ELR (cell line): ENCODE measurements around the gene TRIM62.
"Not testable (repeated sequence)": the region's sequence is repeated elsewhere in the genome, so short reads cannot be mapped to it uniquely, and the experiment has no call there.

Experiments
- DNase-seq: peaks from one replicate; pipeline ENCODE4 v3.0.0-alpha.2; 2015; ENCODE audit warnings: low read depth

Gene TRIM62

DNA sequence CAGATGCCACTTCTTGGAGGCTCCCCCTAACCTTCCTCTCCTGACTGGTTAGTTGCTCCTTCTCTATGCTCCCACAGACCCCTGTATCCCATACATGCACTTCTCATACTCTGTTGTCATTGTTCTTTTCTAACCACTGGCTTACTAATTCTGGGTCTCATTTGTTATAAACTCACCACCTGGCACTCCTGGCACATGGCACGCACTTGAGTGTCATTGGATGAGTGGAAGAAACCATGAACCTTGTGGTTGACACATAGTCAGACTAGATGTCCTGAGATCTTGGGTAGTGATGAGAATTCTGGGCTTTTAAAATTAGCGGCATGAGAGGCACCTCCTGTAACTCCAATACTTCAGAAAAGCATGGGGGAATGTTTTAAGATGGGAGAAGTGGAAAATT lies 49.3 kb downstream of the TRIM62 start:
- DNase-seq: no peak

DNA sequence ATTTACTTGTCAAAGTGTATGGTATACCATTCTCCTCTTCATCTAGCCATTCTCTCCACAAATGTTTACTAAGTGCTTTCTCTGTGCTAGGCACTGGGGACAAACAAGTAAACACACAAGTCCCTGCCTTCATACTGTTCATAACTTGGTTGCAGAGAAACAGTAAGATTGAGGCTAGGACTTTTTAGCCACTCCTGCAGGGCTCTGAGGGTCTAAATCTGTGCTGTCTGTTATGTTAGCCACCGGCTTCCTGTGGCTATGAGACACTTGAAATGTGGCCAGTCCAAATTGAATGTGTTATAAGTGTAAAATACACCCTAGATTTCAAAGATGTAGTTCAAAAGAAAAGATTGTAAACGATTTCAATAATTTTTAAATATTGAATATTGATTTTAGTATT lies 50.7 kb downstream of the TRIM62 start:
- no peak for DNase-seq

DNA sequence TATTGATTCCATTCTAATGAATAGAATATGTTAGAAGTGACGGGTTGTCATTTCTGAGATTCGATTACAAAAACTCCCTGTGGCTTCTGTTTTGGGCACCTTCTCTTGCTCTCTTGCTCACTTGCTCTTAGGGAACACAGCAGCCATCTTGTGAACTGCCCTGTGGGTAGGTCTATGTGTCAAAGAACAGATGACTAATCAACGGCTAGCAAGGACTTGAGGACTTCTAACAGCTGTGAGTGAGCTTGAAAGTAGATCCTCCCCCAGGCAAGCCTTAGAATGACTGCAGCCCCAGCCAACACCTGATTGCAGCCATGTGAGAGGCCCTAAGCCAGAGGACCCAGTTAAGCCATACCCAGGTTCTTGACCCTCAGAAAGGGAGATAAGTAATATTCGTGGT lies 51.5 kb downstream of the TRIM62 start:
- peak; percentile 78 for DNase-seq

DNA sequence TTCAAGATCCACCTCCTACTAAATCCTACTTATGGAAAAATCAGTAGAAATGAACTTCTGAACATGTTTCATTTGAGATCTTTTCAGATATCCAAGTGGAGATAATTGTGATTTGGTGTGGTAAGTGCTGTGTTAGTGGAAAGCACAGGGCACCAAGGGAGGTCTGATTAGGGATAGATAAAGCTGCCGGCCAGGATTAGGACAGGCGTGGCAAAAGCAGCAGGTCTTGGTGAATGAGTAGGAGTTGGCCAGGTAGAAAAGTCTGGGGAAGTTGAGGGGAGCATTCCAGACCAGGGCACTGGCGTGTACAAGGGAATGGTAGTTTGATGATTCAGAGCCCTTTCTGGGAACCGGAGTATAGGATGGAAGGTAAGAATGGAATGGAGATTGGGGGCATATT lies 53.1 kb downstream of the TRIM62 start:
- DNase-seq: no peak

DNA sequence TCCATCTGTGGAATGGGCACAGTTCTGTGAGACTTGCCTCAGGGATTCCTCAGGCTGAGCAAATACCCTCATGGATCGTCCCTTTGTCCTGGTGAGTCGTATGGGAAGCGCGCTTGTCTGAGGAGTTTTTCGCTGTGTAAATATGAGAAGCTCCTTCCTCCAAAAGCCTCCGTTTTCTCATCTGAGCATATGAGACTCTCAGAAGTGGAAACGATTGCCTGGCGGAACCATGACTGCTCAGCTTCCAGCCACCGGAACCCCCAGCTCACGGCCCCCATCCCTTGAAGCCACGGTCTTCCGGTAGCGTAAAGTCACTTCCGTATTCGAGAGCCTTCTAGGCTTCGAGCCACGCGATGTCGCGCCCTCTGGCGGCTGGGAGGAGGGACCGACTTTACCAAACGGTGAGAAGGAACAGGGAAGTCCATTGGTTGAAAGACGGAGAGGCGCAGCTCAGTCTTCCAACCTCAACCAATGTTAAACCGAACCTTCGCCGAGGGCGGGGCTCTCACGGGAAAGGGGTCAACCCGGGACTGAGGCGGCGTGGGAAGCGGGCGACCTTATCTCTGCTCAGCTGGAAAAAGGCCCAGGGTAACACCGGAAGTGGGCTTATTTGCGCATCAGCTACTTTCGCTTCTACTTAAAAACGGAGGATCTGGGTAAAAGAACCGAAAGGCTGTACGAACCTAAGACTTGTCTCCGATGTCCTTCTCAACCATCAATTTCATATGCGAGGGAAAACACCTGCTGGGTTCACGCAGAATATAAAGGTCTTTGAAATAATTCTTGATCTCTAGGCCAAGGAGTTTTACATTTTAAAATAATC lies 54.6 kb downstream of the TRIM62 start:
- peak; percentile 99 for DNase-seq

DNA sequence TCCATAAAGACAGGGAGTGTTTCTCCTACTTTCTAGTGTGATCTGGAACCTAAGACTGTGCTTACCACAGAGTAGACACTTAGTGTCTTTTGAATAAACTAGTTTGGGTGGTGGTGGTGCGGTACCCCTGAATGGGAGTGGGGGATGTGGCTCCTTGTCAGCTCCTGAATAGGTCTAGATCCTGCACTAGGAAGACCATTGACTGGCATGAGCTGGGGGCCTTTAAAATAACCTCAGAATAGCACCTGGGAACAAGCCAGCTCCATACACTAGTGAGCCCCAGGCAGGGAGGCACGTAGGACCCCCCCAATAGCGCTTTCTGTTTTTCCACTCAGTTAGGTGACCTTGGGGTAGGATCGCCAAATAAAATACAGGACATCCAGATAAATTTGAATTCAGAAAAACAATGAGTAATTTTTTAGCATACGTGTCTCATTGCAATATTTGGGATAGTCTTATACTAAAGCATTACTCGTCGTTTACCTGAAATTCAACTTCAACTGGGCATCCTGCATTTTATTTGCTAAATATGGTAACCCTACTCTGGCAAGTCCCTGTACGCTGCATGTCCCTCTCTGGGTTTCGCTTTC lies 55.3 kb downstream of the TRIM62 start:
- no peak for DNase-seq

DNA sequence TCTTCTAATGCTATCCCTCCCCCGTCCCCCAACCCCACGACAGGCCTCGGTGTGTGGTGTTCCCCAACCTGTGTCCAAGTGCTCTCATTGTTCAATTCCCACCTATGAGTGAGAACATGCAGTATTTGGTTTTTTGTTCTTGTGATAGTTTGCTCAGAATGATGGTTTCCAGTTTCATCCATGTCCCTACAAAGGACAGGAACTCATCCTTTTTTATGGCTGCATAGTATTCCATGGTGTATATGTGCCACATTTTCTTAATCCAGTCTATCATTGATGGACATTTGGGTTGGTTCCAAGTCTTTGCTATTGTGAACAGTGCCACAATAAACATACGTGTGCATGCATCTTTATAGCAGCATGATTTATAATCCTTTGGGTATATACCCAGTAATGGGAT lies 57.2 kb downstream of the TRIM62 start:
- DNase-seq: not testable (repeated sequence)

DNA sequence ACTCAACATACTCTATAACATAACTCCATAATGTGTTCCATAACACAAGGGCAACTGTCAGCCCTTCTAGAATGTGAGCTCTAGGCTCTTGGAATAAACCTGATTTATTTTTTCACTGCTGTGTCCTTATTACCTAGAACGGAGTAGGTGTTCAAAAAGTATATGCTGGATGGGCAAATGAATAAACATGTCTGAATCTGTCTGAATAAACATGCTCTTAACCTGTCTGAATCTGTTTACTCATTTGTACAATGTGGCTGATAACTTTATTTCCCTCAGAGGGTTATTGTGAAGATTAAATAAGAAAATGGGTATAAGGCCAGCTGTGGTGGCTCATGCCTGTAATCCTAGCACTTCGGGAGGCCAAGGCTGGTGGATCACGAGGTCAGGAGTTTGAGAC lies 58.6 kb downstream of the TRIM62 start:
- DNase-seq: no peak

DNA sequence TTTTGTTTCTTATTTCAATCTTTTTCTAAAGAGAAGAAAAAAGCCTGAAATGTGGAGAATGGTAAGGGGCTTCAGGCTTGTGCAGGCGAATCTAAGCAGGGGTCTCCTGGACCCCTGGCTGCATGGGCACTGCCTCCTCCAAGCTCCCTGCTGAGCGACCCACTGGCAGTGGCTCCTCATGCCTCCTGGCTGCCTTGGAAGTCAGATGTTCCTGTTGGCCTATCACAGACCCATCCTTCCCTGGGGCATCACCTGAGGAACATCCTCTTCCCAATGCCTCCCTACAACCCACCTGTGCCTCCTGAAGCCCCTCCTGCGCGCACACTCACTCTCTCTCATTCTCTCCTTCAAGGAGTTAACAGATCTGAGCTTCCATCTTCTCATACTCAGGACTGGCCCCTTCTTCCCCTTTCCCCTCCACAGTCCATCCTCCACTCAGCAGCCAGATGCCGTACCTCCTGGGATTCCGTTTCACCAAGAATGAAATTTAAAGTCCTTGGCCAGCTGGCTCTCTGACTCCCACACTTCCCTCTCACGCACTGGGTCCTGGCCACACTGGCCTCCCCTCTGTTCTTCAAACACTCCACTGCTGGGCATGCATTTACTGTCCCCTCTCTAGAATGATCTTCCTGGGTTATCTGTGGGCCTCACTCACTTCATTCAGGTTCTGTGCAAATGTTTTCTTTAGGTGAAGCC lies 59.2 kb downstream of the TRIM62 start:
- no peak for DNase-seq

DNA sequence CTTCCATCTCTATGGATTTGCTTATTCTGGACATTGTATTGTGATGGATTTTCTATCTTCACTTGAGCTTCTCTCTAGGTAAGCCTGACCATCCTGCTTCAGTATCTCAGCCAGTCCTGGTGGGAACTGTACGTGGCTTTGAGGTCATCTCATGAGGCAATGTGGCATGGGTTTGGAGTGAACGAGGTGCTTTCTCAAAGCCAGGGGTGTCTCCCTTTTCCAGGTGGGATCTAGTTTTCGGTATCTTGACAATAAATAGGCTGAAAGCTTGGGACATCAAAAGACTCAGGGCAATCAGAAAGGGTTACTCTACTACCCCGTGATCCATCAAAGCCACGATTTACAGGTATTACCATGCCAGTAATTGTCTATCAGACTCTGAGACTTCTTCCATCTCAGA lies 60.1 kb downstream of the TRIM62 start:
- no peak for DNase-seq

DNA sequence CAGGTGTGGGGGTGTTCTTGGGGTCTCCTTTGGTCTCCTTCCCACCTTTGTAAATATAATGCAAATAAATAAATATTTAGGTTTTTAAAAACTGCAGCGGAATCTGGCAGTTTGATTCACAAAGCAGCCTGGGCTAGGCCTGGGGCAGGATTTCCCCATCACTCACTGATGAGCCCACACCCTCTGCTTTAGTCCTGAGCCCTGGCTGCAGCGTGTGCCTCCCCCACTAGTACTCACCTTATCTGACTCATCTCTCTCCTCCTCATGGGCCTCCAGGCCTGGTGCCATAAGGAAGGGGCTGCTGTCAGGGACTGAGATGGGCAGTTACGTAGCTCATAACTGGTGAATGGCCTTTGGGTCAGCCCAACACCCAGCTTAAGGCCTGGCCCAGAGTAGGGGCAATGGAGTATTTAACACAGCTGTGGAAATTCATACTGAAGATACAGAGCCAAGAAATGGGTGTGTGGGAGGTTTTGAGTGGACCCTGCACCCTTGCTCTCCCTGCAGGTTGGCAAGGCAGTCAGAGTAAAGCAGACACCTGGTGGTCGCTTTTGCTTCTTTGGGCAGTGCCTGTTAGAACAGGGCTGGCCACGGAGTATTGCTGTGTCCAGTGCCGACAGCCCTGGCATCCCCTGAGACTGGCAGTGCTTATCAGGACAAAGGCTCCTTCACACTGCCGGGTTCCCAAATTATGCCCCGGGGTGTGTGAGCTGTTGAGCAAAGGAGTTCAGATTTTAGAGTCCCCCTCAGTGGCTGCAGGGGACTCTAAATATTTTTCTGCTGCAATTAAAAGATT lies 61.2 kb downstream of the TRIM62 start:
- DNase-seq: peak; percentile 62

DNA sequence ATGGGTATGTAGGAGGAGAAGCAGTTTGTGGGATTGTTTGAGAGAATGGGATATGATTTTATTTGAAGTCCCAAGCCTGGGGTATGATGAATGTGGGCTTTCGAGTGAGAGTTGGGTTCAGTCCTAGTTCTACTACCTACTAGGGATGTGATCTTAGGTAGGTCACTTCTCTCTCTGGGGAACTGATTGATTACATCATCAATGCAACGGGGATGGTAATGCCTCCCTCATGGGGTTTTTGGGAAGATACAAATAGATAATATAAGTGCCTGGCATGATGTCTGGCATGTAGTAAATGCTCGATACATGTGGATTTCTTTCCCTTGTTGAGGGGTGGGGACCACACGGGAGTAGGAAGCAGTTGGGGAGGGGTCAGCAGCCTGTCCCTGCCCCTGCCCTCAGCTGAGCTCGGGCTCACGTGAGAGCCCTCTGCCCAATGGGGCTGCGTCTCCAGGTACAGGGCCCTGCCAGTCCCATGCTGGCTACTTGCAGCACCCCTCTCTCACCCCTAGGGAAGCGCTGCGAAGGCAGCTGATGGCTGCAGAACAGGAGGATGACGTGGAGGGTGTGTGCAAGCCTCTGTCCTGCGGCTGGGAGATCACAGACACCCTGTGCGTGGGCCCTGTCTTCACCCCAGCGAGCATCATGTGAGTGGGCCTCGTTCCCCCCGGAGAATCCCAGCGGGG lies 62.2 kb downstream of the TRIM62 start:
- no peak for DNase-seq

DNA sequence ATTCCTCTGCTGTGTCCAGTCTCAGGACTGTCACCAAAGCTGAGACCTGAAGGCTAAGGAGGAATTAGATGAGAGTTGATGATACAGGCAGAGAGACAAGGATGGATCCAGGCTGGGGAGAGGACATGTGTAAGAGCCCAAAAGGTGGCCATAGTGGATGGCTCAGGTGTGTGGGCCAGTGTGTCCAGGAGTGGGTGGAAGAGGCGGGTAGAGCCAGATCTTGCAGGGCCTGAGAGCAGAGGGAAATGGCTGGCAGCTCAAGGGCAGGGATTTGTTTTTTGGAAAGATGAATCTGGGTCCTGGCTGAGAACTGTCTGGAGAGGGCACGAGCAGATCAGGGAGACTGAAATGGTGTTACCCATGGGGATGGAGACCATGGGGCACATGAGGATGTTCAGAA lies 62.8 kb downstream of the TRIM62 start:
- DNase-seq: no peak

DNA sequence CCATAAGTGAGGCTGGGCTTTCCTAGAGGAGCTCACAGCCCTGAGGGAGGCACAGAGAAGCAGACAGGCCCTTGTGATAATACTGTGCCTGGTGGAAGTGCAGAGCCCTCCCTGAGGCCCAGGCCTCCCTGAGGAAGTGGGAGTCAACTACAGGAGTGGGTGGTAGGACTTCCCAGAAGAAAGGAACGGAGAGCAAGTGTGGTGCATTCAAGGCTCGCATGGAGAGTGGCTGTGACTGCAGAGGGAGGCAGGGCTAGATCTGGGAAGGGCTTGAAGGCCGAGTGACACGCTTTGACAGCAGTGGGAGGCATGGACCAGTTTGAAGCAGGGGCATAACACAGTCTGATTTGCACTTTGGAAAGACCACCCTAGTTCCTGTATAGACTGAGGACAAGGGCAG lies 63.6 kb downstream of the TRIM62 start:
- no peak for DNase-seq

DNA sequence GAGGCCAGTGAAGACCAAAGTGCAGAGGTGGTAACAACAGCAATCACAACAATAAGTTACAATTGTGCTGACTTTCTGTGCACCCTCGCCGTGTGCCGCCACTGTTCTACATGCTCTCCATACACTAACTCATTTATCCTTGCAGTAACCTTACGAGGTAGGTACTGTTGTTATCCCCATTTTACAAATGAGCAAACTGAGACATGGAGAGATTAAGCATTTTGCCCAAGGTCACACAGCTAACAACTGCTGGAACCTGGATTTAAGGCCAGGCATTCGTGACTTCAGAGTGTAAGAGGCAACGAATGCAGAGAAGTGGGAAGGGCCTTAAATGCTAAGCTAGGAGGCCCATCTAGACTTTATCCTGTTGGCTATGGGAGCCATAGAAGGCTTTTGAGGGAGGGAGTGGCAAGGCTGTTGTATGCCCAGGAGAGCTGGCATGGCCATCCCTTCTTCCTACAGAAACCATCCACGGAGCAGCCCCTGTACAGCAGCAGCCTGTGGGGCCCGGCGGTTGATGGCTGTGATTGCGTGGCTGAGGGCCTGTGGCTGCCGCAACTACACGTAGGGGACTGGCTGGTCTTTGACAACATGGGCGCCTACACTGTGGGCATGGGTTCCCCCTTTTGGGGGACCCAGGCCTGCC lies 64.3 kb downstream of the TRIM62 start:
- DNase-seq: no peak

DNA sequence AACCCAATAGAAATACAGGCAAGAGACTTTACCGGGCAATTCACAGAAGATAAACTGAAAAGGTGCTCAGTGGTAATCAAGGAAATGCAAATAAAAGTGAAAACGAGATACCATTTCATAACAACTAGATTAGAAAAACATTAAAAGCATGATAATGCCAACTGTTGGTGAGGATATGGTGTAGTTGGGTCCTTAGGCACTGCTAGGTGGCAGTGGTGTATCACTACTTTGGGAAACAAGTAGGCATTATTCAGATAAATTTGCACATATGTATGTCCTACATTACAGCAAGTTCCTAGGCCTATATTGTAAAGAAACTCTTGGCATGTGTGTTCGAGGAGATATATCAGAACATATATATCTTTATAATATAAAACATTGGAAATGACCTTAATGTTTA lies 69.9 kb downstream of the TRIM62 start:
- DNase-seq: peak; percentile 52

DNA sequence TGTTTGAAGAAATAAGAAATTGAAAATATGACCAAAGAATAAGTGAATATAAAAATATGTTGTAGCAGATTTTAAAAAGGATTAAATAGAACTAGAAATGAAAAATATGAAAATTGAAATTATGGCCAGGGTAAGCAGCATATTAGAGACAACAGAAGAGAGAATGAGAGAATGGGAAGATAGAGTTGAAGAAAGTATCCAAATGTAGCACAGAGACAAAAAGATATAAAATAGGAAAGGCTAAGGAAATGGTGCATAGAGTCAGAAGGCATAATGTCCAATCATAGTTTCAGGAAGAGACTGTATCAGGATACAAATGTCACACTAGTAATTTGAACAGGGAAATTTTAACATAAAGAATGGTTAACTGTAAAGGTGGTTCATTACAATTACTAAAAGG lies 71.4 kb downstream of the TRIM62 start:
- no peak for DNase-seq

DNA sequence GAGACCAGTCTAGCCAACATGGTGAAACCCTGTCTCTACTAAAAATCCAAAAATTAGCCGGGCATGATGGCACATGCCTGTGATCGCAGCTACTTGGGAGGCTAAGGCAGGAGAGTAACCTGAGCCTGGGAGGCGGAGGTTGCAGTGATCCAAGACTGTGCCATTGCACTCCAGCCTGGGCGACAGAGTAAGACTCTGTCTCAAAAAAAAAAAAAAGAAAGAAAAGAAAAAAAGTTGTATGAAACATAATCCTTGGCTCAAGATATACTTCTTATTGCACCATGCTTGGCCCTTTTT lies 81.8 kb downstream of the TRIM62 start:
- DNase-seq: not testable (repeated sequence)

DNA sequence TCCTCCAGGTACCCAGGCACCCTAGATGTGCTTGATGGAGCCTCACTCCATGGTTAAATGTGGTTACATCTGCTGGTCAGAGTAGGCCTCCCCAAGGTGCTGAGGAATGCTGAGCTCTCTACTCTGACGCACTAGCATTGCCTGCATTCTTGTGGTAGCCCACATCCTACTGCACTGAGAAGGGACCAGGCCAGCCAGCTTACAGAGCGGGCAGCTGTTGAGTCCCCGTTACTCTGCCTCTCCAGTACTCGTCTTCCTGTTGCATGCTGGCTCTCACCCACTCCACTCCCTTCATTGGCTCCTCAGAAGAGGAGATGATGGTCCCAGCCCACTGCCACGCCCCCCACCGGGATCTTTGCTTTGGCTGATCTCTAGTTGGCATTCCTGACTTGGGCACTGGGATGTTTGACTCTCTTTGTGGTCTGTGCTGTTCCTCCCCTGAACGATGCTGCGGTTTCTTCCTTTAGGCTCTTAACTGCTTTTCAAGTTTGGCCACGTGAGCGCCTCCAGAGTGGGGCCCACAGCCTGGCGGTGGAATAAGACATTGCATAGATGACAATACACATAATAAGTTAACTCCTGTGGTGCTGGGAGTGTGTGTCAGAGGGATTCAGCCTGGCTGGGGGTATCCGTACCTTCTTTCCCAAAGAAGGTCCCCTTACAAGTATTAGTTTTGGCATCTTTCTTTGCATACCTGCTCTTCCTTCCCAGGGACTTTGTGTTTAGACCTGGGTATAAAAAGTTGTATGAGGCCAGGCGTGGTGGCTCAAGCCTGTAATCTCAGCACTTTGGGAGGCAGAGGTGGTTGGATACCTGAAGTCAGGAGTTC lies 82.3 kb downstream of the TRIM62 start:
- peak; percentile 100 for DNase-seq

DNA sequence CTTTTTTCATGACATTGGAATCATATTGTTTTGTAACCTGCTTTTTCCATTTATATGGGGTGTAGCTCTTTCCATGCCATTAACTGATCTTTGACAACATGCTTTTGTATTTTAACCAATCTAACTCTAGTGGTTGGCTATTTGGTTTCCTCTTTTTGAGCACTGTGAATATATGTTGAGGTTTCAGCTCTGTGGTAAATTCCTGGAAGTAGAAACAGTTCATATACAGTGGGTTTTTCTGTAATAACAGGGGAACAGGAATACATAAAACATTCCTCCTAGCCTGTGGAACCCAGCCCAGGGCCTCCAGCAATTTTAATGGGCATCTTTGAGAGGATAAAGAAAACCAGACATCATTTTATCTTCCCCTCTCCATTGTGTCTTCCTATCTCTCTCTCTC lies 83.5 kb downstream of the TRIM62 start:
- DNase-seq: peak; percentile 15

DNA sequence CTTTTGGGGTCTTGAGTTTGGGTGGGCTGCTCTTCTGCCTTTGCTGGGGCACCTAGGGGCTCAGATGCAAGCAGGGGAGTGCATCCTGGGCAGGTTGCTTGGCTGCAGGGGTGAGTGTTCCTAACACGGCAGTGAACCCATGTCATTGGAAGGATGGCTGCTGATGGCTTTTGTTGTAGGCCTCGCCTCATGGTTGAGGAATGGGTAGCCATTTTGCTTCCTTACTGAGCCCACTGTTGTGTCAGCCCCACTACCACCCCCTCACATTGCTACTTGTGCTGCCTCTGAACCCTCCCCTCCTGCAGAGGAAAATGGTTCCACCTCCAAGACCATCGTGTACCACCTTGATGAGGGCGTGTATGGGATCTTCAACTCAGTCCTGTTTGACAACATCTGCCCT lies 84.1 kb downstream of the TRIM62 start:
- no peak for DNase-seq
